NCI-H2227 treated with DMSO at 0.1 percent for 48 hours (cell line): ENCODE data around the gene MRPL36.

Experiments
- DNase-seq: peaks from one replicate; lab custom pipeline; 2025; lab: John Stamatoyannopoulos, UW

MRPL36 gene

GRCh38 chr5:1764606-1764960 lies 35.1 kb downstream of the MRPL36 start:
- no peak for DNase-seq

GRCh38 chr5:1763960-1764605 lies 35.6 kb downstream of the MRPL36 start:
- no peak for DNase-seq

- DNase-seq = no peak
Measured at GRCh38 chr5:1763548-1763911, 36.1 kb downstream of the MRPL36 start.

- no peak for DNase-seq
Measured at GRCh38 chr5:1762883-1763547, 36.6 kb downstream of the MRPL36 start.

GRCh38 chr5:1762121-1762882 lies 37.3 kb downstream of the MRPL36 start:
- DNase-seq = no peak

- DNase-seq = no peak
Measured at GRCh38 chr5:1761453-1761755, 38.2 kb downstream of the MRPL36 start.

GRCh38 chr5:1760656-1761452 lies 38.8 kb downstream of the MRPL36 start:
- no peak for DNase-seq

- DNase-seq = no peak
Measured at GRCh38 chr5:1760231-1760630, 39.4 kb downstream of the MRPL36 start.

- DNase-seq = no peak
Measured at GRCh38 chr5:1759378-1759970, 40.2 kb downstream of the MRPL36 start.

GRCh38 chr5:1758574-1758973 lies 41.1 kb downstream of the MRPL36 start:
- DNase-seq = no peak

GRCh38 chr5:1757511-1757910 lies 42.1 kb downstream of the MRPL36 start:
- no peak for DNase-seq

GRCh38 chr5:1756481-1756880 lies 43.2 kb downstream of the MRPL36 start:
- no peak for DNase-seq

- DNase-seq = no peak
Measured at GRCh38 chr5:1755321-1755949, 44.2 kb downstream of the MRPL36 start.

- no peak for DNase-seq
Measured at GRCh38 chr5:1754531-1755220, 45.0 kb downstream of the MRPL36 start.

- DNase-seq = no peak
Measured at GRCh38 chr5:1753490-1753889, 46.1 kb downstream of the MRPL36 start.

GRCh38 chr5:1752881-1753280 lies 46.8 kb downstream of the MRPL36 start:
- no peak for DNase-seq

- DNase-seq = no peak
Measured at GRCh38 chr5:1751864-1752822, 47.5 kb downstream of the MRPL36 start.

- DNase-seq = no peak
Measured at GRCh38 chr5:1751026-1751863, 48.4 kb downstream of the MRPL36 start.

- DNase-seq = no peak
Measured at GRCh38 chr5:1750469-1750868, 49.2 kb downstream of the MRPL36 start.
